ENCODE data around the gene CDC42EP2. TPM values are rescaled to one million over a fixed set of nuclear protein-coding genes. Genes with fewer than 3 reads are reported as not detected.

CDC42EP2 gene
- not detected for total RNA-seq

- peaks cover 28% of the 10 kb centered on the region for H3K4me1 ChIP-seq (ENCODE audit: insufficient read depth, low read length)
- peak within 1 kb of the TSS; percentile 65 for H3K4me3 ChIP-seq (ENCODE audit: low read length)
- H3K27me3 ChIP-seq (ENCODE audit: insufficient read depth, low read length) = no peaks in the 10 kb centered on the region
- H3K9me3 ChIP-seq (ENCODE audit: low read depth, low read length) = no peaks in the 10 kb centered on the region
Observed at GRCh38 chr11:65314501-65315203, at the start of gene CDC42EP2. CDC42EP2 (plus strand) TSS chr11:65314866; CDS start chr11:65320899, 6,033 bp downstream.

- Histone ChIP-seq H3K4me3 (ENCODE audit: low read length) (no peak overlapping the region), H3K4me1 (ENCODE audit: insufficient read depth, low read length) (peaks cover 16% of the 10 kb centered on the region), H3K27me3 (ENCODE audit: insufficient read depth, low read length) (no peaks in the 10 kb centered on the region), H3K9me3 (ENCODE audit: low read depth, low read length) (no peaks in the 10 kb centered on the region)
Observed at GRCh38 chr11:65266210-65266609, 48.5 kb upstream of the CDC42EP2 start.

GRCh38 chr11:65274735-65275682 is 39.7 kb upstream of the CDC42EP2 start:
- no peaks in the 10 kb centered on the region for H3K27me3 ChIP-seq (ENCODE audit: insufficient read depth, low read length)
- H3K9me3 ChIP-seq (ENCODE audit: low read depth, low read length) = no peaks in the 10 kb centered on the region
- H3K4me1 ChIP-seq (ENCODE audit: insufficient read depth, low read length) = peaks cover 6% of the 10 kb centered on the region
- no peak overlapping the region for H3K4me3 ChIP-seq (ENCODE audit: low read length)

- Histone ChIP-seq H3K27me3 (ENCODE audit: insufficient read depth, low read length) (no peaks in the 10 kb centered on the region), H3K4me3 (ENCODE audit: low read length) (no peak overlapping the region), H3K4me1 (ENCODE audit: insufficient read depth, low read length) (peaks cover 15% of the 10 kb centered on the region), H3K9me3 (ENCODE audit: low read depth, low read length) (no peaks in the 10 kb centered on the region)
Observed at GRCh38 chr11:65275906-65276305, 38.8 kb upstream of the CDC42EP2 start.

- H3K9me3 ChIP-seq (ENCODE audit: low read depth, low read length) = no peaks in the 10 kb centered on the region
- no peak overlapping the region for H3K4me3 ChIP-seq (ENCODE audit: low read length)
- no peaks in the 10 kb centered on the region for H3K27me3 ChIP-seq (ENCODE audit: insufficient read depth, low read length)
- H3K4me1 ChIP-seq (ENCODE audit: insufficient read depth, low read length) = peaks cover 16% of the 10 kb centered on the region
Observed at GRCh38 chr11:65277631-65278277, 36.9 kb upstream of the CDC42EP2 start.

GRCh38 chr11:65278356-65278755 is 36.3 kb upstream of the CDC42EP2 start:
- Histone ChIP-seq H3K9me3 (ENCODE audit: low read depth, low read length) (no peaks in the 10 kb centered on the region), H3K27me3 (ENCODE audit: insufficient read depth, low read length) (no peaks in the 10 kb centered on the region), H3K4me1 (ENCODE audit: insufficient read depth, low read length) (peaks cover 22% of the 10 kb centered on the region)

GRCh38 chr11:65279279-65279678 is 35.4 kb upstream of the CDC42EP2 start:
- H3K4me3 ChIP-seq (ENCODE audit: low read length) = no peak overlapping the region
- H3K4me1 ChIP-seq (ENCODE audit: insufficient read depth, low read length) = peaks cover 25% of the 10 kb centered on the region
- no peaks in the 10 kb centered on the region for H3K27me3 ChIP-seq (ENCODE audit: insufficient read depth, low read length)
- H3K9me3 ChIP-seq (ENCODE audit: low read depth, low read length) = no peaks in the 10 kb centered on the region

More at GRCh38 chr11:65278356-65278755, 36.3 kb upstream of the CDC42EP2 start:
- no peak overlapping the region for H3K4me3 ChIP-seq (ENCODE audit: low read length)

GRCh38 chr11:65279741-65280440 is 34.8 kb upstream of the CDC42EP2 start:
- Histone ChIP-seq H3K4me1 (ENCODE audit: insufficient read depth, low read length) (peaks cover 25% of the 10 kb centered on the region), H3K9me3 (ENCODE audit: low read depth, low read length) (no peaks in the 10 kb centered on the region), H3K27me3 (ENCODE audit: insufficient read depth, low read length) (no peaks in the 10 kb centered on the region), H3K4me3 (ENCODE audit: low read length) (no peak overlapping the region)

- H3K4me3 ChIP-seq (ENCODE audit: low read length) = no peak overlapping the region
- H3K27me3 ChIP-seq (ENCODE audit: insufficient read depth, low read length) = no peaks in the 10 kb centered on the region
- peaks cover 25% of the 10 kb centered on the region for H3K4me1 ChIP-seq (ENCODE audit: insufficient read depth, low read length)
- H3K9me3 ChIP-seq (ENCODE audit: low read depth, low read length) = no peaks in the 10 kb centered on the region
Observed at GRCh38 chr11:65280646-65281045, 34.0 kb upstream of the CDC42EP2 start.

- Histone ChIP-seq H3K4me1 (ENCODE audit: insufficient read depth, low read length) (peaks cover 35% of the 10 kb centered on the region), H3K4me3 (ENCODE audit: low read length) (no peak overlapping the region), H3K27me3 (ENCODE audit: insufficient read depth, low read length) (no peaks in the 10 kb centered on the region), H3K9me3 (ENCODE audit: low read depth, low read length) (no peaks in the 10 kb centered on the region)
Observed at GRCh38 chr11:65286686-65287085, 28.0 kb upstream of the CDC42EP2 start.

GRCh38 chr11:65287601-65288000 is 27.1 kb upstream of the CDC42EP2 start:
- H3K4me1 ChIP-seq (ENCODE audit: insufficient read depth, low read length) = peaks cover 44% of the 10 kb centered on the region
- no peaks in the 10 kb centered on the region for H3K9me3 ChIP-seq (ENCODE audit: low read depth, low read length)
- H3K27me3 ChIP-seq (ENCODE audit: insufficient read depth, low read length) = no peaks in the 10 kb centered on the region
- H3K4me3 ChIP-seq (ENCODE audit: low read length) = no peak overlapping the region

GRCh38 chr11:65288706-65289536 is 25.7 kb upstream of the CDC42EP2 start:
- Histone ChIP-seq H3K27me3 (ENCODE audit: insufficient read depth, low read length) (no peaks in the 10 kb centered on the region), H3K4me3 (ENCODE audit: low read length) (no peak overlapping the region), H3K4me1 (ENCODE audit: insufficient read depth, low read length) (peaks cover 45% of the 10 kb centered on the region), H3K9me3 (ENCODE audit: low read depth, low read length) (no peaks in the 10 kb centered on the region)

GRCh38 chr11:65290448-65291165 is 24.1 kb upstream of the CDC42EP2 start:
- peaks cover 45% of the 10 kb centered on the region for H3K4me1 ChIP-seq (ENCODE audit: insufficient read depth, low read length)
- no peak overlapping the region for H3K4me3 ChIP-seq (ENCODE audit: low read length)
- no peaks in the 10 kb centered on the region for H3K9me3 ChIP-seq (ENCODE audit: low read depth, low read length)
- no peaks in the 10 kb centered on the region for H3K27me3 ChIP-seq (ENCODE audit: insufficient read depth, low read length)

Data from mononuclear cell (primary cell).